Measurements from ENCODE around the gene TACSTD2. TPM values are rescaled to one million over a fixed set of nuclear protein-coding genes. Genes with fewer than 3 reads are reported as not detected.

TACSTD2 gene
- total RNA-seq, 1 experiment from 2014 or later: 1.2 TPM

DNA sequence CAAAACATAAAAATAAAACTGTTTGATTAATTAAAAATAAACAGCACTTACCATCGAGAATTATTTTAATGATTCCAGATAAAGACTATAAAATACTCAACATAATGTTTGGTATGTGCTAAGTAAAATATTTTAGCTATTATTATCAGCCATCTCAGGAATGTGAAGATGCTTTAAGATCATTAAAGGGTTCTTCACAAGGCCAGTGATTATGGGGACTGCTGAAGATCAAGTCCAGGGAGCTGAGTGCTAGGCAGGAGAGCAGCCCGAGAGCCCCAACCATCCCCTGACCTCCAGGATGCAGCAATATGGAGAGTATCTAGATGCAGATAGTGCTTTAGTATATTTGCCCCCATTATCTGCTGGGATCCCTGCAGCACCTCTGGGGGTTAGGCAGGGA is 4.6 kb upstream of the TACSTD2 start:
- Mint-ChIP-seq H3K4me3 (no peak overlapping the region), H3K27ac (no peak overlapping the region), H3K4me1 (peaks cover 8 to 11% of the 10 kb centered on the region in 2 experiments), H3K9me3 (peaks cover 0 to under 1% of the 10 kb centered on the region in 2 experiments; a peak in 2 of 5 replicates), H3K27me3 (ENCODE audit: low read depth) (peaks cover 35% of the 10 kb centered on the region), H3K36me3 (ENCODE audit: insufficient read depth in 1 of 3, low read depth in 3 of 3) (0 out of 7 replicates have a peak, but pooled peaks cover 0 to under 1% (median 0%) of the 10 kb centered on the region in 3 experiments)
- H4K20me1 ChIP-seq (ENCODE audit: control insufficient read depth, insufficient read depth, insufficient read length): no peaks in the 10 kb centered on the region
- peaks cover 5% of the 10 kb centered on the region for H3K23me2 ChIP-seq (ENCODE audit: insufficient read length, low read depth, low read length, poor library complexity, severe bottlenecking)
- no peak for DNase-seq
- TF ChIP-seq, protein P1, sequence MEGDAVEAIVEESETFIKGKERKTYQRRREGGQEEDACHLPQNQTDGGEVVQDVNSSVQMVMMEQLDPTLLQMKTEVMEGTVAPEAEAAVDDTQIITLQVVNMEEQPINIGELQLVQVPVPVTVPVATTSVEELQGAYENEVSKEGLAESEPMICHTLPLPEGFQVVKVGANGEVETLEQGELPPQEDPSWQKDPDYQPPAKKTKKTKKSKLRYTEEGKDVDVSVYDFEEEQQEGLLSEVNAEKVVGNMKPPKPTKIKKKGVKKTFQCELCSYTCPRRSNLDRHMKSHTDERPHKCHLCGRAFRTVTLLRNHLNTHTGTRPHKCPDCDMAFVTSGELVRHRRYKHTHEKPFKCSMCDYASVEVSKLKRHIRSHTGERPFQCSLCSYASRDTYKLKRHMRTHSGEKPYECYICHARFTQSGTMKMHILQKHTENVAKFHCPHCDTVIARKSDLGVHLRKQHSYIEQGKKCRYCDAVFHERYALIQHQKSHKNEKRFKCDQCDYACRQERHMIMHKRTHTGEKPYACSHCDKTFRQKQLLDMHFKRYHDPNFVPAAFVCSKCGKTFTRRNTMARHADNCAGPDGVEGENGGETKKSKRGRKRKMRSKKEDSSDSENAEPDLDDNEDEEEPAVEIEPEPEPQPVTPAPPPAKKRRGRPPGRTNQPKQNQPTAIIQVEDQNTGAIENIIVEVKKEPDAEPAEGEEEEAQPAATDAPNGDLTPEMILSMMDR (conservative IDR thresholded peaks at IDR 0.05): no peak
- H3T11ph ChIP-seq (ENCODE audit: low read length): no peak overlapping the region
- no peak overlapping the region for H3K9ac ChIP-seq (ENCODE audit: extremely low read depth, insufficient read length, low read length)
- no peak overlapping the region for H3K27ac ChIP-seq (ENCODE audit: insufficient read length, low read depth, low read length)
- H3K79me1 ChIP-seq (ENCODE audit: insufficient read depth, low read depth, low read length, poor library complexity, severe bottlenecking): no peaks in the 10 kb centered on the region
- H3K14ac ChIP-seq (ENCODE audit: insufficient read depth, low read length): no peak overlapping the region
- H3K23ac ChIP-seq (ENCODE audit: insufficient read length, low read depth, low read length): no peak overlapping the region
- H2BK12ac ChIP-seq (ENCODE audit: insufficient read length, low read depth, low read length): no peak overlapping the region
- no peak overlapping the region for H3K18ac ChIP-seq (ENCODE audit: insufficient read length, low read depth, low read length)
- no peak overlapping the region for H4K5ac ChIP-seq (ENCODE audit: insufficient read length, low read depth, low read length)
- H3K4me1 ChIP-seq (ENCODE audit: insufficient read depth, low read length): no peaks in the 10 kb centered on the region; the same call in 1 of the 2 replicates
- no peaks in the 10 kb centered on the region for H3K9me3 ChIP-seq (ENCODE audit: control insufficient read depth, low read depth, low read length)
- H2BK15ac ChIP-seq (ENCODE audit: low read depth, low read length): no peak overlapping the region
- H2AFZ ChIP-seq (ENCODE audit: low read length): no peak overlapping the region
- H3K27me3 ChIP-seq (ENCODE audit: insufficient read depth, low read length): peaks cover 9% of the 10 kb centered on the region; the same call in 1 of the 2 replicates
- no CpG with 5 or more reads among the region's 2 CpGs for WGBS (ENCODE audit: extremely low coverage, insufficient read length, low lambda C conversion rate)
- H4K8ac ChIP-seq (replicated peaks; ENCODE audit: insufficient read length, low read depth, low read length): no peak overlapping the region
- H3K79me2 ChIP-seq (ENCODE audit: insufficient read depth, low read length): no peaks in the 10 kb centered on the region
- no peak overlapping the region for H3K56ac ChIP-seq (ENCODE audit: insufficient read length, low read depth, low read length)
- no peak overlapping the region for H2AK5ac ChIP-seq (ENCODE audit: insufficient read length, low read length)
- H4K91ac ChIP-seq (ENCODE audit: insufficient read length, low read depth, low read length): no peak overlapping the region
- no peak overlapping the region for H3K4me2 ChIP-seq (ENCODE audit: insufficient read depth, insufficient read length, low read length)
- H2BK120ac ChIP-seq (ENCODE audit: low read depth, low read length, poor library complexity, severe bottlenecking): no peak overlapping the region
- no peak overlapping the region for H2BK5ac ChIP-seq (ENCODE audit: insufficient read length, low read length)
- no peak overlapping the region for H3K4ac ChIP-seq (ENCODE audit: low read depth, low read length)
- no peak overlapping the region for H2BK20ac ChIP-seq (ENCODE audit: low read depth, low read length, poor library complexity, severe bottlenecking)
